NCI-H2029 treated with DMSO at 0.1 percent for 48 hours (cell line): ENCODE measurements around the gene DOCK10.
A peak's percentile ranks its signal among the peaks of the same experiment; 100 is the strongest.

Experiments
- DNase-seq: peaks from one replicate; lab custom pipeline; 2025; lab: John Stamatoyannopoulos, UW

Gene DOCK10

DNA sequence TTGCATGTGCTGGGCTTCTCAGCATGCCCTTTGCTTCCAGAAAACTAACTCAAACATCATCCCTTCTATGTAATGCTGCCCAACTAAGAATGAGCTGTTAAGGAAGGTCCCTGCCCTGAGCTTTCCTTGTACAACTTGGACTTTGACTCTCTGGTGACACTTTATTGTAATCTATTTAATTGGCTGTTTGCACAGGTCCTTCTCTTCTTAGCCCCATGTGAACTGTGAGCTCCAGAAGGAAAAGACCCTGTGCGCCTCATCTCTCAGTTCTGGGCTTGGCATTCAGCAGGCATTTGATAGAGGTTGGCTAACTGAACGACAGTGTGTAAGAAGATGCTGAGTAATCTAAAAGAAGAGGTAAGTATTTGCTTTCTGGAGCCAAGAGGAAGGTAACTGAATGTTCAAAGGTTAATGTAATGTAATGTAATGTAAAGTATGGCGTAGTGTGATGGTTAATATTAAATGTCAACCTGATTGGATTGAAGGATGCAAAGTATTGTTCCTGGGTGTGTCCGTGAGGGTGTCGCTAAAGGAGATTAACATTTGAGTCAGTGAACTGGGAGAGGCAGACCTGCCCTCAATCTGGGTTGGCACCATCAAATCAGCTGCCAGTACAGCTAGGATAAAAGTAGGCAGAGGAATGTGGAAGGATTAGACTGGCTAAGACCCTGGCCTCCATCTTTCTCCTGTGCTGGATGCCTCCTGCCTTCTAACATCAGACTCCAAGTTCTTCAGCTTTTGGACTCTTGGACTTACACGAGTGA is 265.3 kb downstream of the DOCK10 start:
- no peak for DNase-seq

DNA sequence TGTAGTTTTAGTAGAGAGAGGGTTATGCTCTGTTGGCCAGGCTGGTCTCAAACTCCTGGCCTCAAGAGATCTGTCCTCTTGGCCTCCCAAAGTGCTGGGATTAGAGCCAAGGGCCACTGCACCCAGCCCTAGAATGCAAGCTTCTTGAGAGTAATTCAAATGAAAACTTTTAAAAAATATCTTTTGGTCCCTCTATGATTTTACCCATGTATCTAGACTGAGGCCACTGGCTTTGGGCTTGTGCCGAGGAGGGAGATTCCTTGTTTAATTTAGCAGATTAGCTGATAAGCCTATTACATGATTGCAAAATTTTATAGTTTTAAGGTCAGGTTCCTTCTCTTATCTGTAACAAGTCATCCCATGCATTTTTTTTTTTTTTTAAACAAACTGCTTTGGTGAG is 266.6 kb downstream of the DOCK10 start:
- no peak for DNase-seq

DNA sequence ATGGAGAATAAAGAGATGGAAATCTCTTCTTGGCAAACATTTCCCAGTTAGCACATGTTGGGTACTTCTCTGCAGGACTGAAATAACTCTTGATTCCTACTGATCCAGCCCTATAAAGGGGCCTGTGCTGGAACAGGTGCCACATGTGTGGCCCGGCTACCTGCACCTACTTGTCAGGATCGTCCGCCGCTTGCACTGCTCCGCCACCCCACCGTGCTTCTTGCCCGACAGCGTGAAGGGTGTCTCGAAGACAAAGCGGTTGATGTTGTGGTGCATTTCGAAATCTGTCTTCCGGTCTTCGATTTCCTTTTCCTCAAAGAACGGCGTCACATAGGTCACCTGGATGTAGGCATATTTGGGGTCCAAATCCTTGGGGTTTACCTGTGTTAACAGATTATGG is 267.5 kb downstream of the DOCK10 start:
- DNase-seq, result no peak

DNA sequence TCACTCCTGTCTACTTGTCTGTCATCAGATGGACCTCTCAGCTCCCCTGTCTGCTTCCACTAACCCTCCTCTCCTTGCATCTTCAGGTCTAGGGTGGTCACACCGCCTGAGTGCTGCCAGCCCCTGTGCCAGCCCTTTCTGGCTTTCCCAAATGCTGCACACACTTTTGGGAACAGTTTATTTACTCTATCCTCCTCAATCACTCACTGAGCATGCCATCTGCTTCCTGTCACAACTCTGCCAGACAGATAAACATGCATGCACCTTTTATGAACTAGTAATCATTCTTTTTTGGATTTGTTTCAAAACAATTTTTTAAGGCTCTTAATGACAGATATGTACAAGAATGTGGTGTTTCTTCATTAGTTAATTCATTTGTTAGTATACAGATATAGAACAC is 269.8 kb downstream of the DOCK10 start:
- DNase-seq, result peak; percentile 83

DNA sequence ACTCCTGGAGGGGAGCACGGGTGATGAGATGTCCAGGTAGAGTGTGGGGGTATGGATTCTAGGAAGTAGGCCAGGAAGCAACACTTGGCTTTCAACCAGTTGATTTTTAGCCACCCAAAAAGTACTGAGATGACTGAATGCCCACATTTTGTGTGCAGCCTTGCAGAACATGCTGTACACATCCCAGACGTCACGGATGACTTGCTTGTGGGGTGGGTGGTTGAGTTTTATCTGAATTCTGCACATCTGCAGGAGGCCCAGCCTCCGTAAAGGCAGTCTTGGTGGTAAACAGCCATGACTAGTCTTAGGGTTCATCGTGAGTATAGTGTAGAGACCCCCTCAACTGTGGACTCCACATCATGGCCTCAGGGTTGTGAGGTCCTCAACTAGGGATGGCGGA is 272.8 kb downstream of the DOCK10 start:
- DNase-seq, result no peak

DNA sequence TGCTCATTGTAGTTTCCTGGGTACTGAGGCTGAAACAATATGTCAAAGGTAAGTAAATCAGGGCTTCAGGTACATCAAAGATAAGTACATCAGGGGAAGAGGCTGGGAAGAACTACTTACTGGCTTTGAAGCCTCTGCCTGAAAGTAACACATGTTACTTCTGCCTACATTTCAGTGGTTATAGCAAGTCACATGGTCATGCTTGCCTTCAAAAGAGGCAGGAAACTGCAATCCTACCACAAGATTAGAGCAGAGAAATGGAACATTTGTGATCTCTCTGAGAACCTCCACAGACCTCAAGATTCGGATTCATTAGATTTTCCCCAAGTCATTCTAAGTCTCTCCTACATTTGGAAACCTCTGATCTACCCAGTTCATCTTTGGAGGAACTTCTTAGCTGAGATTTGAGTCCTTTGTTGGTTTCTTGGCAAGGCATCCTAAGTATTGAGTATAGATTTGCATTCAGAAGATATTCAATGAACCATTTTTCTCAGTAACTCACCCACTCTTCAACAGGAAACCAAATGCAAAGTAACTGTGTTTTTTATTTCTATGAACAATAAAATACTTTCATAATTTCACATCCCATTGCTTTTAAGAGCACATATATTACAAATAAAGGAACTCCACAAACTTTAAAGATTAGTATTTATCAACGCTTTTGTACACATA is 277.6 kb downstream of the DOCK10 start:
- no peak for DNase-seq

DNA sequence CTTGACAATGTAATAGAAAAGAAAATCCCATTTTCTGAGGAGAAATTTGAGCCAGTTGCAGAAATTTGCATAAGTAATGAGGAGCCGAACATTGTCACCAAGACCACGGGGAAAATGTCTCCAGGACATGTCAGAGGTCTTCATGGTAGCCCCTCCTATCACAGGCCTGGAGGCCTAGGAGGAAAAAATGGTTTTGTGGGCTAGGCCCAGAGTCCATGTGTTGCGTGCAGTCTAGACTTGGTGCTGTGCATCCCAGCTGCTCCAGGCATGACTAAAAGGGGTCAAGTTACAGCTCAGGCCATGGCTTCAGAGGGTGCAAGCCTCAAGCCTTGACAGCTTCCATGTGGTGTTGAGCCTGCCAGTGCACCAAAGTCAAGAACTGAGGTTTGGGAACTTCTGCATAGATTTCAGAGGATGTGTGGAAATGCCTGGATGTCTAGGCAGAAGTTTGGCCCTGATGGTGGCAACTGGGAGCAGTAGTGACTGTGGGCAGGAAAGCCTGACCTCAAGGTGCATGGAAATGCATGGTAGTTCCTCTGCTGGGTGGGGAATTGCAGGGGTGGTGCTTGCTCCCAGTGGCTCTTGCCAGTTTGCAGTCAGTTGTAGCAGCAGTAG is 284.2 kb downstream of the DOCK10 start:
- no peak for DNase-seq

DNA sequence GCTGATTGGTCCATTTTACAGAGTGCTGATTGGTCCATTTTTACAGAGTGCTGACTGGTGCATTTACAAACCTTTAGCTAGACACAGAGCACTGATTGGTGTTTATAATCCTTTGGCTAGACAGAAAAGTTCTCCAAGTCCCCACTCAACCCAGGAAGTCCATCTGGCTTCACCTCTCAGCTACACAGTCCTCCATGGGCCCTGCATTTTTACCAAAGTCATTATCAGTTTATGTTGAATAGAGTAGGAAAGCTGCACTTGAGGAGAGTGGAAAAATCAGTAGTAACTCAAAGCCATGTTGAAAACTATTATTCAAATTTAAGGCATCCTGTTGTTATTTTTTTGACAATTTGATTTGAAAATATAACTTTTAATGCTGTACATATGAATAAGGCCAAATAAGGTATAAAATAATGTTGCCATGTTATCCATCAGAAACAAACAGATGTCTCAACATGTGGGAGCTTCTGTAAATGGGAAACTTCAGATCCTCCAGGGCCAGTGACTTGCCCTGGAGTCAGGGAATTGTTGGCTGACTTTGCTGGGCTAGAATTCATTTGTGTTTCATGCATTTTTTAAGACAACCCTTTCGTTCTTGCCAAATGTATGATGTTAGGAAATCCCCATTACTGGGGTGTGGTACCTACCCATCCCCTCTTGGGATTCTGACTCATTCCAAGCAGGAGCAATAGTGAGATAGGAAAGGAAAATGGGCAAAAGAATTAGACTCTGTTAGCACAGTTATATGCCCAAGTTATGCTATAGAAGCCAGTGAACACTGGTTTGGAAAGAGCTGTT is 288.3 kb downstream of the DOCK10 start:
- DNase-seq, result no peak

DNA sequence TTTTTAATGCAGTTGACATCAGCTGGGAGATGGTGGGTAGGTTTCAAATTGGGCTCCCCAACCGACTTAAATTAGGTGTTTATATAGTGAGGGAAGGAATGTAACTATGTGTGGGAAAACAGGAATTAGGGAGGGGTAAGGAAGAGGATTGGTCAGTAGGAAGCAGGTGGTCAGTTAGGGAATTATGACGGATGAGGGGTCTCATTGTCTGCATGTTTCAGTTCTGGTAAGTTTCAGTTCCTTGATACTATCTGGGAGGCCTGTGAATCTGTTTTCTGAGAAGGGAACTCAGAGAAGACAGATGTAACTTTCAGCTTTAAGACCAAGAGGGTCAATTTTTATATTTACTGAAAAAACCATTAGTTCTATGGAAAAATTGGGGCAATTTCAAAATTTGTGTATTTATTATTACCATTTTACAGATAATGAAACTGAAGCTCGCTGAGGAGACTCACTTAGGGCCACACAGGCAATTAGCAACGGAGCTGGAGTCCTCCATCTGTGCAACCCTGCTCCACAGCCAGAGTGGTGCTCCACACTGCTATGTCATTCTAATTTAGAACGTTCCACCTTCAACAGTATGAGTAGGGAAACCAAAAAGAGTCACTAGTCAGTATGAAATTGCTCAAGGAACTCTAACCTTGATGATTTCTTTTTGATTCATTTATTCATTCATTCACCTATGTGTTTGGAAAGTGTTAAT is 290.1 kb downstream of the DOCK10 start:
- no peak for DNase-seq

DNA sequence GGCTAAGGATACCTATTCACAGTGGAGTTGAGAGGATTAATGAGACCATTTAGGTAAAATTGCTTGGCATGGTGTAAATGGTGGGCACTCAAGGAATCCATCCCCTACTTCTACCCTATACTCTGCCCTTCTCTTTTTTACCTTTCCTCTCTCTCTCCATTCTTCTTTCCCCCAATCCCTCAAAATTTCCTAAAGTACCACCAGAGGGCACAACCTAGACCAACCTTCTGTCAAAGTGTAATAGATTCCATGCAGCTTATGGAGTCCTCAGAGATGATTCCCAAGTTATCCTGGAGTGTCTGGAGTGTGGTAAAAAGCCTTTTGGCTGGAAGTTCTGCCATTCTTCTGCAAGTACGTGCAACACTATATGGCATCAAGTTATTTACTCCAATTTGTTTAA is 293.1 kb downstream of the DOCK10 start:
- no peak for DNase-seq

DNA sequence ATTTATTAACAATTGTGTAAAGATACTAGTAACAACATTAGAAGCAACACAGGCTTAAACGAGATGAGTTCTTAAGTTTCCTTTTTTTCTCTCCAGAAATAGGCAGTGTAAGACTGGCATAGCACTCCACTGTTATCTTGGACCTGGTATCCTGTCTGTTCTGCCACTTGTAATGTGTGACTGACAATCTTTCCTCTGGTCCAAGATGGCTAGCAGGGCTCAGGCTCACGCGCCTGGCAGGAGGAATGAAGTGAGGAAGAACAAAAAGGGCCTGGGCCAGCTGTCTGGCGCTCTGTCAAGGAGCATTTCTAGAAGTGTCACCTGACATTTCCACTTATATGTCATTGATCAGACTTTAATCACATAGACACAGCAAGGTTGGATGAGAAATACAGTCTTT is 294.5 kb downstream of the DOCK10 start:
- no peak for DNase-seq

DNA sequence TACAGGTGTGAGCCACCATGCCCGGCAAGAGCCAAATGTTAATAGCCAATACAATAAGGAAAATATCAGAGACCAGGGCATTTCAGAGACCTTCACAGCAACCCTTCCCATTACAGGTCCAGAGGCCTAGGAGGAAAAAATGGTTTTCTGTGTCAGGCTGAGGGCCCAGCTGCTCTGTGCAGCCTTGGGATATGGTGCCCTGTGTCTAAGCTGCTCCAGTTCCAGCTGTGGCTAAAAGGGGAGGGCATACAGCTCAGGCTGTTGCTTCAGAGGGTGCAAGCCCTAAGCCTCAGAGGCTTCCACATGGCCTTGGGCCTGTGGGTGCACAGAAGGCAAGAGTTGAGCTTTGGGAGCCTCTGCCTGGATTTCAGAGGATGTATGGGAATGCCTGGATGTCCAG is 306.0 kb downstream of the DOCK10 start:
- DNase-seq, result no peak

DNA sequence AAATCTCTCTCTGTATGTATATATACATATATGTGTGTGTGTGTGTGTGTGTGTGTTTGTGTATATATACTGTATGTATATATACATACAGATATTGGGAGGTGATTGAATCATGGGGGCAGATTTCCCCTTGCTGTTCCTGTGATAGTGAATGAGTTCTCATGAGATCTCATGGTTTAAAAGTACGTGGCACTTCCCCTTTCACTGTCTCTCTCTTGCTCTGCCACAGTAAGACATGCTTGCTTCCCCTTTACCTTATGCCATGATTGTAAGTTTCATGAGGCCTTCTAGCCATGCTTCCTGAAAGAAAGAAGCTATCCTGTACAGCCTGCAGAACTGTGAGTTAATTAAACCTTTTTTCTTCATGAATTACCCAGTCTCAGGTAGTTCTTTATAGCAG is 307.3 kb downstream of the DOCK10 start:
- DNase-seq, result no peak

DNA sequence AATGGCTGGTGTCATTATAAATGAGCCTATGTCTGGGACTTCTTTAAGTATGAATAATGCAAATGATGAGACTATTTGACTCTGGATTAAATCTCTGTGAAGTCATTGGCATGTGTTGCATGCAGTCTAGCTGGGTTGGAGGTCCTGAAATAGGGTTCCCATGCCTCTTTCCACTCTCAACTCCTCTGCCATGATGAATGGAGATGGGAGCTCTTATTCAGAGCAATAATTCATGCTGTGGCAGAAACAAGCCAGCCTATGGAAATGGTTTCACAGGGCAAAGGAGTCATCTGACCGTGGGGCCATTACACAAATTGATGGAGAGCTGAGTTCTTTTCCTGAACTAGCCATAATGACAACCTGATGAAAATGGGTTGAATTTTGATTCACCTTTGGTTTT is 310.6 kb downstream of the DOCK10 start:
- no peak for DNase-seq

DNA sequence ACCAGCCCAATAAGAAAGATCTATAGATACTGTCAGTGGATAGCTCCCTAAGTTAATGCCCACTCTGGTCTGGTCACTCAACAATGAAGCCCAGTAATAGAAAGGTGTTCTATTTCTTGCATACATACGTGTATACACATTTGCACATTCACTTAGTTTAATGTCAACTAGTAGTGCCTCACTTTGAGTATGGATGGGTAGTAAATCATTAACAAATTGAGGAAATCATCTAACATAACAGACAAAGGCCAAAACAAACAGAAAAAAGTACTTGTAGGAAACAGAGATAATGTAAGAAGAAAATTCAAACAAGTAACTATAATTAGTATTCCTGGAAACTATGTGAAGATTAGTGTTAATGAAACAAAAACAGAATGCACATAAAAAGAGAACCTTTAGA is 312.8 kb downstream of the DOCK10 start:
- no peak for DNase-seq

DNA sequence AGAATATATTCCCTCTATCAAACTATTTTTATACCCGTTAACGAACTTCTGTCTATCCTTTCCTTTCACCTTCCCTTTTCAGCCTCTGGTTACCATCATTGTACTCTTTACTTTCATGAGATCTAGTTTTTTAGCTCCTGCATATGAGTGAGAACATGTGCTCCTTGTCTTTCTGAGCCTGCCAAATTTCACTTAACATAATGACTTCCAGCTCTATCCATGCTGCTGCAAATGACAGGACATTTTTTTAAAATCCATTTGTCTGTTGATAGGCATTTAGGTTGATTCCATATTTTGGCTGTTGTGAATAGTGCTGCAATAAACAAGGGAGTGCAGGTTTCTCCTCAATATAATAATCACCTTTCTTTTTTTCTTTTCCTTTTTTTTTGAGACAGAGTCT is 317.9 kb downstream of the DOCK10 start:
- DNase-seq, result no peak

DNA sequence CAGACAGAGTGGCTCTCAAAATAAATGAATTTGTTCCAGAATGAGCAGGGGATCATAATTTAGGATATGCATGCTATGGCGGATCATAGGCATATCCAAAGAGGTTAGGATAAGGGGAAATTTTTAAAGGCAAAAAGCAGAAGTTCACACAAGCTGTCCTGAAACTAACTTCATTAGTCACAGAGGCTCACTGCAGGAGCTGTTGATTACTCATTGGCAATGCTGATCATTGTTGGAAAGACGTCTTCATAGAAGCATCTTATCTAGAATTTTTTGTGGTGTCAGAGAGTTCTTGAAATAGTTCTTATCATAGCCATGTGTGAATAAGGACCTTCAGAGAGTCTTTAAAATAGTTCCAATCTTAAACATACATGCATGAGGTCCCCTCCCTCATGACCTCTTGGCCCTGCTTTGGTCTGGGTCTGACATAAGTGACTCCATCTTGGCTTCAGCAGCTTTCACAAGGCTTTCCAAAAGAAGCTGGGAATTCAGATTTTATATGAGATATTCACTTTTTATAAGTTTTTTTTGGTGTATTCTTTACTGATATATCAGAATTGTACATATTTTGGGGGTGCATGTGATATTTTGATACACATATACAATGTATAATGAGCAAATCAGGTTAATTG is 318.6 kb downstream of the DOCK10 start:
- no peak for DNase-seq

DNA sequence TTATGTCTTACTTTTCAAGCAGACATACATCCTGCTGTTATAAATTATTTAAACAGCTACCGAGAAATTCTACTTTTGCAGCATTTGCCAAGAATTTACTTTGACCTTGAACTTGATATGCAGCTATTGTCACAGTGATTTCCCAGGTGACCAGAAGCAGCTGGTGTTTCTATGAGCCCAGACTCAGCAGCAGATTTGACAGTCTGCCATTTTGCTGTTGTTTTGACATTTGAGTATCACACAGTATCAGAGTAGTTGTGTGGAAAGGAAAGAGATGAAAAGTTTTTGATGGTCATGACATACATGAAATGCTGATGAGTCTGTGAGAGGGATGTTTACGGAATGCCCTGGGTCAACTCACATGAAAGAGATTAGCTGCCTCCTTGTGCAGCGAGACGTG is 319.5 kb downstream of the DOCK10 start:
- DNase-seq, result no peak

DNA sequence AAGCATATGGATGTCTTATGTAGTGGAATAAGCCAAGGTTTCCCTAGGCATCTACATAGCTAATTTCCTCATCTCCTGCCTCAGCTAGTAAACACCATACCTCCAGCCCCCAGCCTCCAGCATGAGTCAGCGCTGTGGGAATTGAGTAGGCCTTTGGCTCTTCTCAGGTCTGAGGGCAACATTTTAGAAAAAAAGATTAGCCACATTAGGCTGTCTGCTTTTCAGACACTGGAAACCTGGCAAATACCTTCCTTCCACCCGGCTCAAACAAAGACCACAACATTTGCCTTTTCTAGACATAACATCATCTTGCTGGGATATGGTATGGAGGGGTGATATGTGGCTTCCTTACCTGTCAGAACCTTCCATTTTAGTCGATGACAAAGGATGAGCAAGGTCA is 320.0 kb downstream of the DOCK10 start:
- no peak for DNase-seq

DNA sequence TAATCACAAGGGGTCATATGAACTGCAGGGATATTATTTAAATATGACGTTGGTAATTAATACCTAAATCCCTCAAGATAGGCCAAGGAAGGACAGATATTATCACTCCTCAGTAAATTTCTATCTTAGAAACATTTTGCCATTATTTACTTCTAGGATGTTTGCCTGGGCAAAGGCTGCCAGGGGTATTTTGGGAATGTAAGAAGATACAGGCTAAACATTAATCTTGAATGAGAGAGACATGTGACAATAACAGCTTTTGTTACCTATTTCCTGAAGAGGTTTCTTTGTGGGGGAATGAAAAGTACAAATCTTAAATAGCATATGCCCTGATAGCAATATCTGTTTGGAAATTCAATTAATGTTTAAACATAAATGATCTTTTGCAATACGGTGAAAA is 325.3 kb downstream of the DOCK10 start:
- DNase-seq, result peak; percentile 6

DNA sequence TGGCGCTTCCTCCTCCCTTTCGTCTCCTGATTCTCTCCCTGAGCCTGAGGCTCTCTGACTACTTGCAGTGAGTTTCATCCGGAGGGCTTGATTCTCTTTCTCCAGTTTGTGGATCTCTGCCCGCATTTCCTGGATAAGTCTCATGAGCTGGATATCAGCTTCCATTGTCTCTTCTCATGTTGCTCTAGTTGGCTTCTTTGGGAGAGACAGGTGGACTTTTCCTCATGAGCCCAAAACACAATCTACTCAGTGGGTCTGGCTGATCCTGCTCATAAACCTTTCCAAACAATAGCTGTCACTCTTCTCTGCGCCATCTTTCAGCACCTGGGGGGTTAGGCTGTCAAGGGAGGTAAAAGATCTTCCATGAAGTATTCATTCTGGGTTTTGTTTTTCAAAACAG is 326.1 kb downstream of the DOCK10 start, which contains the start of gene CCDC195:
Gene CCDC195, minus strand, starts transcription at position 165 of the 400 bp plus-strand sequence. Its CDS starts 0 bp downstream, at position 165.
- no peak for DNase-seq
